Measurements from ENCODE around the gene KLF13.

- TF ChIP-seq, protein P1, sequence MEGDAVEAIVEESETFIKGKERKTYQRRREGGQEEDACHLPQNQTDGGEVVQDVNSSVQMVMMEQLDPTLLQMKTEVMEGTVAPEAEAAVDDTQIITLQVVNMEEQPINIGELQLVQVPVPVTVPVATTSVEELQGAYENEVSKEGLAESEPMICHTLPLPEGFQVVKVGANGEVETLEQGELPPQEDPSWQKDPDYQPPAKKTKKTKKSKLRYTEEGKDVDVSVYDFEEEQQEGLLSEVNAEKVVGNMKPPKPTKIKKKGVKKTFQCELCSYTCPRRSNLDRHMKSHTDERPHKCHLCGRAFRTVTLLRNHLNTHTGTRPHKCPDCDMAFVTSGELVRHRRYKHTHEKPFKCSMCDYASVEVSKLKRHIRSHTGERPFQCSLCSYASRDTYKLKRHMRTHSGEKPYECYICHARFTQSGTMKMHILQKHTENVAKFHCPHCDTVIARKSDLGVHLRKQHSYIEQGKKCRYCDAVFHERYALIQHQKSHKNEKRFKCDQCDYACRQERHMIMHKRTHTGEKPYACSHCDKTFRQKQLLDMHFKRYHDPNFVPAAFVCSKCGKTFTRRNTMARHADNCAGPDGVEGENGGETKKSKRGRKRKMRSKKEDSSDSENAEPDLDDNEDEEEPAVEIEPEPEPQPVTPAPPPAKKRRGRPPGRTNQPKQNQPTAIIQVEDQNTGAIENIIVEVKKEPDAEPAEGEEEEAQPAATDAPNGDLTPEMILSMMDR (optimal IDR thresholded peaks at IDR 0.05 in 1 of 3, IDR thresholded peaks at IDR 0.05 in 1 of 3, conservative IDR thresholded peaks at IDR 0.05 in 1 of 3; ENCODE audit: extremely low read depth in 1 of 3, insufficient read depth in 2 of 3, low read length in 3 of 3): no peak
- TF ChIP-seq EZH2 (IDR thresholded peaks at IDR 0.05; ENCODE audit: low read length): no peak
Observed at GRCh38 chr15:31384568-31384967, 57.9 kb downstream of the KLF13 start.
